H9 (cell line): ENCODE data around the gene FRG1. TPM values are rescaled to one million over a fixed set of nuclear protein-coding genes. Genes with fewer than 3 reads are reported as not detected.
"Not testable (repeated sequence)": the region's sequence is repeated elsewhere in the genome, so short reads cannot be mapped to it uniquely, and the experiment has no call there.

Source experiments
- DNase-seq: peaks from one replicate; pipeline ENCODE4 v3.0.0-alpha.2; 2017
- H2AFZ ChIP-seq: one replicate; pipeline ENCODE4 v1.6.1; 2013; ENCODE audit warnings: mild to moderate bottlenecking, low read length, control low read depth, moderate library complexity
- H2AK5ac ChIP-seq: 2 replicates; pipeline ENCODE4 v1.6.1; 2013; ENCODE audit warnings: low read length, control low read depth, mixed read lengths; ENCODE audit not compliant: insufficient read length
- H2BK120ac ChIP-seq: one replicate; pipeline ENCODE4 v1.6.1; 2013; ENCODE audit warnings: low read depth, mild to moderate bottlenecking, low read length, control low read depth, inconsistent platforms; ENCODE audit not compliant: poor library complexity, severe bottlenecking
- H2BK12ac ChIP-seq: 2 replicates; pipeline ENCODE4 v1.6.1; 2013; ENCODE audit warnings: low read length, control low read depth, mixed read lengths, low read depth; ENCODE audit not compliant: insufficient read length
- H2BK15ac ChIP-seq: 2 replicates; pipeline ENCODE4 v1.6.1; 2013; ENCODE audit warnings: low read depth, low read length, control low read depth
- H2BK20ac ChIP-seq: one replicate; pipeline ENCODE4 v1.6.1; 2013; ENCODE audit warnings: low read depth, mild to moderate bottlenecking, low read length, control low read depth, inconsistent platforms; ENCODE audit not compliant: poor library complexity, severe bottlenecking
- H2BK5ac ChIP-seq: 2 replicates; pipeline ENCODE4 v1.6.1; 2013; ENCODE audit warnings: low read length, control low read depth, mixed read lengths; ENCODE audit not compliant: insufficient read length
- H3K14ac ChIP-seq: 2 replicates; pipeline ENCODE4 v1.6.1; 2013; ENCODE audit warnings: low read length, control low read depth; ENCODE audit not compliant: insufficient read depth
- H3K18ac ChIP-seq: 2 replicates; pipeline ENCODE4 v1.6.1; 2013; ENCODE audit warnings: low read depth, mild to moderate bottlenecking, mixed read lengths, low read length, control low read depth; ENCODE audit not compliant: insufficient read length
- H3K23ac ChIP-seq: 2 replicates; pipeline ENCODE4 v1.6.1; 2013; ENCODE audit warnings: low read length, control low read depth, mixed read lengths, low read depth; ENCODE audit not compliant: insufficient read length
- H3K23me2 ChIP-seq: 2 replicates; pipeline ENCODE4 v1.6.1; 2013; ENCODE audit warnings: low read depth, mild to moderate bottlenecking, mixed read lengths, low read length, control low read depth; ENCODE audit not compliant: insufficient read length, poor library complexity, severe bottlenecking
- H3K27ac ChIP-seq: 2 replicates; pipeline ENCODE4 v1.5.1; 2013; ENCODE audit warnings: low read length, control low read depth, mixed read lengths, low read depth; ENCODE audit not compliant: insufficient read length
- H3K27me3 ChIP-seq: 2 replicates; pipeline ENCODE4 v1.6.1; 2013; ENCODE audit warnings: low read length, control low read depth, inconsistent platforms; ENCODE audit not compliant: insufficient read depth
- H3K4ac ChIP-seq: 2 replicates; pipeline ENCODE4 v1.6.1; 2013; ENCODE audit warnings: low read depth, mild to moderate bottlenecking, control low read depth, inconsistent platforms, low read length, moderate library complexity
- H3K4me1 ChIP-seq: 2 replicates; pipeline ENCODE4 v1.6.1; 2013; ENCODE audit warnings: low read length, control low read depth, inconsistent platforms; ENCODE audit not compliant: insufficient read depth
- H3K4me2 ChIP-seq: 2 replicates; pipeline ENCODE4 v1.6.1; 2013; ENCODE audit warnings: low read length, control low read depth, mixed read lengths; ENCODE audit not compliant: insufficient read length, insufficient read depth
- H3K56ac ChIP-seq: 2 replicates; pipeline ENCODE4 v1.6.1; 2013; ENCODE audit warnings: low read depth, mild to moderate bottlenecking, mixed read lengths, low read length, control low read depth; ENCODE audit not compliant: insufficient read length
- H3K79me1 ChIP-seq: 2 replicates; pipeline ENCODE4 v1.6.1; 2013; ENCODE audit warnings: low read depth, mild to moderate bottlenecking, moderate library complexity, low read length, control low read depth, inconsistent platforms; ENCODE audit not compliant: insufficient read depth, poor library complexity, severe bottlenecking
- H3K79me2 ChIP-seq: 2 replicates; pipeline ENCODE4 v1.6.1; 2013; ENCODE audit warnings: low read length, control low read depth, inconsistent platforms; ENCODE audit not compliant: insufficient read depth
- H3K9ac ChIP-seq: 2 replicates; pipeline ENCODE4 v1.6.1; 2013; ENCODE audit warnings: low read length, control low read depth, mixed read lengths; ENCODE audit not compliant: insufficient read length; ENCODE audit errors: extremely low read depth
- H3K9me3 ChIP-seq: one replicate; pipeline ENCODE4 v1.6.1; 2013; ENCODE audit warnings: low read depth, low read length, inconsistent platforms; ENCODE audit not compliant: control insufficient read depth
- H3T11ph ChIP-seq: one replicate; pipeline ENCODE4 v1.6.1; 2013; ENCODE audit warnings: mild to moderate bottlenecking, low read length, control low read depth, inconsistent platforms
- H4K20me1 ChIP-seq: one replicate; pipeline ENCODE4 v1.6.1; 2013; ENCODE audit not compliant: control insufficient read depth, insufficient read length, insufficient read depth
- H4K5ac ChIP-seq: 2 replicates; pipeline ENCODE4 v1.6.1; 2013; ENCODE audit warnings: low read depth, mild to moderate bottlenecking, mixed read lengths, low read length, control low read depth; ENCODE audit not compliant: insufficient read length
- H4K8ac ChIP-seq: replicated peaks from 2 replicates; pipeline ENCODE4 v1.6.1; 2013; ENCODE audit warnings: low read length, control low read depth, mixed read lengths, low read depth; ENCODE audit not compliant: insufficient read length
- H4K91ac ChIP-seq: 2 replicates; pipeline ENCODE4 v1.6.1; 2013; ENCODE audit warnings: low read depth, mild to moderate bottlenecking, moderate library complexity, mixed read lengths, low read length, control low read depth; ENCODE audit not compliant: insufficient read length
- H3K27ac Mint-ChIP-seq, 3 experiments: 2 replicates in 2 of 3; 3 replicates in 1 of 3; pipeline ENCODE4 v1.8.0; 2020 to 2021; ENCODE audit warnings: mixed read lengths in 3 of 3, mild to moderate bottlenecking in 1 of 3, moderate library complexity in 1 of 3
- H3K27me3 Mint-ChIP-seq: 2 replicates; pipeline ENCODE4 v1.8.0; 2021; ENCODE audit warnings: low read depth, mild to moderate bottlenecking, moderate library complexity, mixed read lengths
- H3K36me3 Mint-ChIP-seq, 3 experiments: 2 replicates in 2 of 3; 3 replicates in 1 of 3; pipeline ENCODE4 v1.8.0; 2020 to 2021; ENCODE audit warnings: low read depth in 3 of 3, mixed read lengths in 3 of 3; ENCODE audit not compliant: insufficient read depth in 1 of 3
- H3K4me1 Mint-ChIP-seq, 2 experiments: 2 replicates each; pipeline ENCODE4 v1.8.0; 2020; ENCODE audit warnings: mixed read lengths in 2 of 2
- H3K4me3 Mint-ChIP-seq, 2 experiments: 2 replicates in 1 of 2; 3 replicates in 1 of 2; pipeline ENCODE4 v1.8.0; 2020 to 2021; ENCODE audit warnings: mild to moderate bottlenecking in 2 of 2, mixed read lengths in 2 of 2, moderate library complexity in 1 of 2
- H3K9me3 Mint-ChIP-seq, 2 experiments: 2 replicates in 1 of 2; 3 replicates in 1 of 2; pipeline ENCODE4 v1.8.0; 2020; ENCODE audit warnings: mild to moderate bottlenecking in 2 of 2, mixed read lengths in 2 of 2, moderate library complexity in 1 of 2
- WGBS: extraction: QIAGEN DNeasy Blood & Tissue Kit; methylation state at CpG from one replicate; pipeline ENCODE4 v1.1.7; 2013; ENCODE audit warnings: missing lambda C conversion rate, low lambda C conversion rate, mixed read lengths; ENCODE audit not compliant: insufficient read length; ENCODE audit errors: extremely low coverage; 5-methylcytosine and 5-hydroxymethylcytosine counted together
- total RNA-seq: library from RNA; stranded (reverse); gene quantifications from 2 replicates; pipeline ENCODE4 v1.2.1, GENCODE V29; 2021
- TF ChIP-seq, protein P1 (sequence below): fragments of 200-600 bp; sonication (generic); conservative IDR thresholded peaks from 3 replicates; pipeline ENCODE4 v1.8.0; 2021; ENCODE audit warnings: antibody characterized with exemption, mild to moderate bottlenecking

FRG1 gene
- total RNA-seq, 1 experiment from 2014 or later = 45.6 TPM

GRCh38 chr4:189897667-189898066 lies 43.0 kb upstream of the FRG1 start:
- H3K27me3 Mint-ChIP-seq = no peaks in the 10 kb centered on the region
- no peak overlapping the region for H3K4ac ChIP-seq
- no peak overlapping the region for H4K91ac ChIP-seq

GRCh38 chr4:189899481-189900015 lies 41.1 kb upstream of the FRG1 start:
- H3K79me1 ChIP-seq, H2BK20ac ChIP-seq, H3K56ac ChIP-seq, H3K27me3 ChIP-seq, H4K91ac ChIP-seq, H3K4ac ChIP-seq, H3K4me2 ChIP-seq, DNase-seq, H2BK5ac ChIP-seq, H3K9me3 ChIP-seq, H3K4me1 Mint-ChIP-seq, H3K36me3 Mint-ChIP-seq, H3K18ac ChIP-seq, H2BK12ac ChIP-seq, H3K79me2 ChIP-seq, H2BK15ac ChIP-seq, H3K4me1 ChIP-seq, H3T11ph ChIP-seq, H3K9ac ChIP-seq, H3K14ac ChIP-seq, H3K27ac Mint-ChIP-seq, H3K23me2 ChIP-seq, H4K8ac ChIP-seq, H4K20me1 ChIP-seq, H2AK5ac ChIP-seq, H3K27ac ChIP-seq, H2AFZ ChIP-seq, H2BK120ac ChIP-seq, H3K27me3 Mint-ChIP-seq, H4K5ac ChIP-seq, H3K23ac ChIP-seq, H3K4me3 Mint-ChIP-seq: not testable (repeated sequence)
- peaks cover 53 to 87% of the 10 kb centered on the region in 2 experiments for H3K9me3 Mint-ChIP-seq
- no CpG with 5 or more reads among the region's 3 CpGs for WGBS

More at GRCh38 chr4:189897667-189898066, 43.0 kb upstream of the FRG1 start:
- Histone ChIP-seq H3K18ac (no peak overlapping the region), H3K27me3 (no peaks in the 10 kb centered on the region), H3K23me2 (no peaks in the 10 kb centered on the region), H3K9ac (no peak overlapping the region), H2AK5ac (no peak overlapping the region), H3K27ac (no peak overlapping the region), H3K79me1 (no peaks in the 10 kb centered on the region), H4K8ac (no peak overlapping the region), H3K4me1 (no peaks in the 10 kb centered on the region), H2BK15ac (no peak overlapping the region), H2BK12ac (no peak overlapping the region), H2BK20ac (no peak overlapping the region), H2AFZ (no peak overlapping the region), H3K14ac (no peak overlapping the region), H3K9me3 (peaks cover 6% of the 10 kb centered on the region), H3K23ac (no peak overlapping the region), H2BK120ac (no peak overlapping the region), H3K4me2 (no peak overlapping the region), H4K20me1 (no peaks in the 10 kb centered on the region), H3T11ph (no peak overlapping the region), H4K5ac (no peak overlapping the region), H3K79me2 (no peaks in the 10 kb centered on the region), H2BK5ac (no peak overlapping the region), H3K56ac (no peak overlapping the region)
- TF ChIP-seq, protein P1, sequence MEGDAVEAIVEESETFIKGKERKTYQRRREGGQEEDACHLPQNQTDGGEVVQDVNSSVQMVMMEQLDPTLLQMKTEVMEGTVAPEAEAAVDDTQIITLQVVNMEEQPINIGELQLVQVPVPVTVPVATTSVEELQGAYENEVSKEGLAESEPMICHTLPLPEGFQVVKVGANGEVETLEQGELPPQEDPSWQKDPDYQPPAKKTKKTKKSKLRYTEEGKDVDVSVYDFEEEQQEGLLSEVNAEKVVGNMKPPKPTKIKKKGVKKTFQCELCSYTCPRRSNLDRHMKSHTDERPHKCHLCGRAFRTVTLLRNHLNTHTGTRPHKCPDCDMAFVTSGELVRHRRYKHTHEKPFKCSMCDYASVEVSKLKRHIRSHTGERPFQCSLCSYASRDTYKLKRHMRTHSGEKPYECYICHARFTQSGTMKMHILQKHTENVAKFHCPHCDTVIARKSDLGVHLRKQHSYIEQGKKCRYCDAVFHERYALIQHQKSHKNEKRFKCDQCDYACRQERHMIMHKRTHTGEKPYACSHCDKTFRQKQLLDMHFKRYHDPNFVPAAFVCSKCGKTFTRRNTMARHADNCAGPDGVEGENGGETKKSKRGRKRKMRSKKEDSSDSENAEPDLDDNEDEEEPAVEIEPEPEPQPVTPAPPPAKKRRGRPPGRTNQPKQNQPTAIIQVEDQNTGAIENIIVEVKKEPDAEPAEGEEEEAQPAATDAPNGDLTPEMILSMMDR = no peak
- Mint-ChIP-seq H3K4me1 (no peaks in the 10 kb centered on the region), H3K4me3 (no peak overlapping the region), H3K9me3 (peaks cover 68 to 90% of the 10 kb centered on the region in 2 experiments), H3K36me3 (peaks cover 3 to 10% (median 3%) of the 10 kb centered on the region in 3 experiments; a peak in 5 of 7 replicates), H3K27ac (no peak overlapping the region)
- no peak for DNase-seq
- WGBS = 100% methylated on average over 1 of the region's 3 CpGs
